HG03280 (cell line): Measurements from ENCODE around the gene DCDC1.

Experiments
- ATAC-seq: cut with Tn5 transposase; IDR thresholded peaks from one replicate; pipeline ENCODE4 v1.9.1; 2021; ENCODE audit warnings: mild to moderate bottlenecking, moderate library complexity; ENCODE audit not compliant: unreplicated experiment

Gene DCDC1

GRCh38 chr11:30861531-30861930 is 508.0 kb downstream of the DCDC1 start:
- ATAC-seq, result no peak

DNA sequence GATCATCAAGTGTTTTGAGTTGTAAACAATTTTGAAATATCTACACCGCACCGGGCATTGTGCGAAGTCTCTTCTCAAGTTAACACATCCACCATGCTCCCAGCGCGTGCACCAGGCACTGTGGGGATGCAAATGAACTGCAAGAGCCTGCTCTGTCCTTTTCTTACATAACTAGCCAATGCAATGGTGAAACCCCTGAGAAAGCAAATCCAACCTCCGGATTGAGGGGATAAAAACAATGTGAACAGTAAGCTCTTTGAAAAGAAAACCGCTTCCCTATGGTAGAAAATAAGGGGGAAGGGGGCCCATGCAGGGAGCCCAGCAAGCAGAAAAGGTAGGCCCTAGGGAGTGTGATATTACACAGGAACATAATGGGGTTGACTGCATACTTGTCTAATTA is 508.5 kb downstream of the DCDC1 start:
- no peak for ATAC-seq

- no peak for ATAC-seq
These were observed 509.4 kb downstream of the DCDC1 start for GRCh38 chr11:30860146-30860545.

DNA sequence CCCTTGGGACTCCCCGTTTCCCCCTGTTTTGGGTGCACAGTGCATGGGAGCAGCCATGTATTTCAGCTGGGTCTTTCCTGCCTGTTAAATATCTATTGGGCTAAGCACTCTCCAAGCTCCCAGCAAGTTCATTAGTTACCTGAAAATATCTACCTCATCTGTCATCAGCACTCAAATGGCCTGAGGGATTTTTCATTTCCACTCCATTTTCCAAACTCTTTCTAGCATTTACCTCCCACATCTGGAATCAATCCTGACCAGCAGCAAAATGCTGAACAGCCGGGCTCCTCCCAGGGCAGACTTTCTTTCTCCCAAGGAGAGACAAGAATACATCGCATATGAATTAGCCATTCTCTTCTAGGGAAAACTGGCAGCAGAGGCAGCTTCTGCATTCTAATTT is 509.9 kb downstream of the DCDC1 start:
- no peak for ATAC-seq

- ATAC-seq, result no peak
These were observed 514.0 kb downstream of the DCDC1 start for GRCh38 chr11:30855383-30856006.

DNA sequence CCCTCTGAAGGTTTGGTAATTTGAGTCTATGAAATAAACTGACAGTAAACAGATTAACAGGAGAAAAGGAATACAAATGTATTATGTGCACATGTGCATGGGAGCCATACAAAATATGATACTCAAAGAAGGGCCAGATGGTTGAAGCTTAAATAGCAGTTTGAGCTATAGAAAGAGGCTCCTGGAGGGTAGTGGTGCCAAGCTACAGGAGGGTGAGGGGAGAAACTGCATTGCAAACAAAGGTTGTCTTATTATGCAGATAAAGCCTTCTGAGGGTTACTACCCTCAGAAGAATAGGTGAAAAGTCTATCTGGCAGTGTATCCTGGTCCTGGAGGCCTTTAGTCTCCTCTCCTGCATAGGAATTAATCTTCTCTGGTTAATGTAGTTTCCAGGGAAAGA is 516.1 kb downstream of the DCDC1 start:
- ATAC-seq, result no peak

DNA sequence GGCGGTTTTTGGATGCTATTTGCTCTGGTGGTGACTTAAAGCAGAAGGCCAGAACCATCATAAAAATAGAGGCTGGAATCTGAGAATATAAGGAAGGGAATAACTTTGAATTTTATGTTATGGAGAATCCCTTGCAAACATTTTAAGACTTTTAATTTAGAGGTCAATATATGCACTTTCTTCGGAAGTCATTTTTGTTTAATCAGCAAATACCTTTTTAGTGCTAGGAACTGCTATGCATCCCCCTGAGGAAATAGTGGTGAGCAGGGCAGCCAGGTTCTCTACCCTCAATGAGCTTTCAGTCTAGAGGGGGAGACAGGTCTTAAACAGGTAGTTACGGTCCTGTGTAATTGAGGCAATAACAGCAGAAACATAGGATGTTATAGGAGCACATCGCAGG is 516.9 kb downstream of the DCDC1 start:
- no peak for ATAC-seq

- no peak for ATAC-seq
These were observed 517.4 kb downstream of the DCDC1 start for GRCh38 chr11:30852091-30852490.

DNA sequence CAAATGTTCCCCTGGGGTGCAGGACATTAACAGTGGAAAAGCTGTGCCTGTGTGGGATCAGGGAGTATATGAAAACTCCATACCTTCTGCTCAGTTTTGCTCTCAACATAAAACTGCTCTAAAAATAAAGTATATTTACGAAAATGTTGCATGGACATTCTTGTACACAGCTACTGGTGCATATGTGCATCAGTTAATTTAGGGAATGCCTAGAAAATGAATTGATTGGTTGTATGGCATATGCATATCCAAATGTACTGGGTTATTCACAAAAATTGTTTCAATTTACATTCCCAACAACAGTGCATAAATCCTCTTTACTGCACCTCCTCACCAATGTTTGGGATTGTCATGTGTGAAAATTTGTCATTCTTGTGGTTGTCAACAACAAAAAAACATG is 532.3 kb downstream of the DCDC1 start:
- ATAC-seq, result no peak

- no peak for ATAC-seq
These were observed 536.7 kb downstream of the DCDC1 start for GRCh38 chr11:30832831-30833230.

- no peak for ATAC-seq
These were observed 538.9 kb downstream of the DCDC1 start for GRCh38 chr11:30830681-30831080.

- ATAC-seq, result no peak
These were observed 542.6 kb downstream of the DCDC1 start for GRCh38 chr11:30826911-30827310.

GRCh38 chr11:30825723-30826122 is 543.8 kb downstream of the DCDC1 start:
- no peak for ATAC-seq

- ATAC-seq, result no peak
These were observed 546.4 kb downstream of the DCDC1 start for GRCh38 chr11:30823119-30823518.

DNA sequence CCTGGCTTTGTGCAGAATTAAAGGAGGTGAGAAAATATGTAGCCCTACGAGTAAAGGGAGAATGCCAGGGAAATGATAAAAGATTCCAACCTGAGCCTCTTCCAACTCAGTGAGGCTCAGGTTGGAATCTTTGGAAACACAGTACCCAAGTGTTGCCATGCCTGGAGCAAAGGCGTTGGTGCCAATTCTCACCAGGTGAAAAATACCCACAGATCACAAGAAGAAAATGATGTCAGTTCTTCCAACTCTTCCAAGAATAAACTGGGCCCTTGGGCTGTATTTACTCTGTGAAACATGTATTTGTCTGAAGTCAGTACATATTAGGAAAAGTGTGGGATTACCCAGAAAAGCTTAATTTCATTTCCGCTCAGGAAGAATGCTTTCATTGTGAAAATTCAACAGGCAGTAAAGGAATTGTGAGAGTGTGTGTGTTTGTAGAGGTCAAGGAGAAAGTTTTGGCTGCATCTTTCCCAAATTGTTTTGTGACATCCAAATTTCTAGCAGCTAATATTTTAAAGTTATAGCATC is 548.0 kb downstream of the DCDC1 start:
- ATAC-seq, result no peak

DNA sequence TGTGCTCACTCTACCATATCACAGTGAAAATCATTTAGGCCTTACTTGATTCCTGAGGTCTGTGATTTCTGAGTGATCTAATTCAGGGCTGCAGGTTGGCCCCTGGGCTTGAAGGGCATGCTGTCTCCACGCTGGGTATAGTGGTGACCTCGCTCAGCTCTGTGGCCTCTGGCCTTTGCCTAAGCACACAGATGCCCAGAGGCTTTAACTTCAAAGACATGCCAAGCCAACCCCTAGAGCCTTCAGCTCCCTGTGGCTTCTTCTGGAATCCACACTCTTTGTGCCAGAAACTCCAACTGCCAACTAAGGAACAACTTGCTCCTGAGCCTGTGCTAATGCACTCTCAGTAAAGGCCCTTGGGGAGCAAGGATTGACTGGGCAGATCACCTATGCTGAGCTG is 550.8 kb downstream of the DCDC1 start:
- no peak for ATAC-seq

DNA sequence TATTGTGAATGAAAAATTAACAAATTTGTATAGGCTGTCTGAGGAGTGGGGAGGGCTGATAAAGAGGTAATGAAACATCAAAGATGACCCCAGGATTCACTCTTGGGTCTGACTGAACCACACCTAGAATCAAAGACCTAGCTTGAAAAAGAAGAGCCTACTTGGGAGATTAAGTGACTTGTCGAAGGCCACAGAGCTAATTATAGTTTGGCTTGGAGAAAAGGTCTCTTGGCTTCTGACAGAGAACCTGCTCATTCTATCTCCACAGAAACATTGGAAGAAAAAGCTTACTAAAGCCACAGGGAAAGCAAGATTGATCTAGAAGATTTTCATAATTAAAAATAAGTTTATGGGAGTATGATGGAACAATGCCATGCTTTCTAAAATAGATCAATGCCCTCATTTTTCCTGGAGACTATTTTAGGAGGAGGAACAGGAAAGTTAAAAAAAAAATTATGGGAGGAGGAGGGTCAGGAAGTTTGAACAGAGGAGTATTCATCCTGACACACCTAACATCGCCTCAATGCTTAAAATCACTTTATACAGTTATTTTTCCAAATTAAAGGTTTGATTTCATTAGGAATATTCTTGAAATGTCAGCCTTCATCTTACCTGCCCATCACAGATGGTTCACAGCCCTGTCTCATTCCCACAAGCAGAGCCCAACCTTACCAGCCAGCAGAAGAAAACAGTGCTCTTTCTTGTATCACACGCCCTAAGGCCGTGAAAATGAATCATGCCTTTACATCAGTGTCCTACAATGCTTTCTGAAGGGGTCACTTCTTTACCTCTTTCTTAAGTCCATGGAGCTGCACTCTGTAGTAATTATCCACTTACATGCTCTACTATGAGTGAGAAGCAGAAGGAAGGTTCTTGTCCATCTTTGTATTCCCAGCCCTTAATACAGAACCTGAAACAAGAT is 552.3 kb downstream of the DCDC1 start:
- ATAC-seq, result no peak

- no peak for ATAC-seq
These were observed 553.9 kb downstream of the DCDC1 start for GRCh38 chr11:30815619-30816018.

DNA sequence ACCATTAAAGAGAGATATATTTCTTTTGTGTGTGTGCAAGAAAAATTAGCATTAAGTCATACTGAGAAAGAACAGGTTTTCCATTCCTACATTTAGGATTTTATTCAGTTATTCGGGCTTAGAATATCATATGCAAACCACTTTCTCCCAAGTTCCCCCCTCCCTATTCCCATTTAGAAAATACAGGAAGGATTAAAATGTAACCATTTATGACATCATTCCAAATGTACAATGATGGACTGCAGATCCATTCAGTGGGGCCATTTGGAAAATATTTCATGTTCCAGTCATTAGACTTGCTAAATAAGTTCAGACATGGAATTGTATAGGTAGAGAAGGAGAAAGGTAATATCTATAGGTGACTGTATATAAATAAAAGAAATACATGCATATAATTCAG is 554.8 kb downstream of the DCDC1 start:
- ATAC-seq, result no peak
